Measurements from ENCODE around the gene UBE2I.

Gene UBE2I

GRCh38 chr16:1344499-1344898 lies 35.1 kb downstream of the UBE2I start:
- no peak for TF ChIP-seq CTCF (IDR thresholded peaks at IDR 0.05; ENCODE audit: low read depth, low read length, missing control alignments)
- DNase-seq (ENCODE audit: extremely low read depth, low read depth) = no peak
- no peak overlapping the region for H3K4me3 ChIP-seq (replicated peaks; ENCODE audit: low read depth, low read length)

GRCh38 chr16:1345087-1345486 lies 35.7 kb downstream of the UBE2I start:
- DNase-seq (ENCODE audit: extremely low read depth, low read depth) = no peak
- no peak overlapping the region for H3K4me3 ChIP-seq (replicated peaks; ENCODE audit: low read depth, low read length)
- TF ChIP-seq CTCF (IDR thresholded peaks at IDR 0.05; ENCODE audit: low read depth, low read length, missing control alignments) = no peak

- DNase-seq (ENCODE audit: extremely low read depth, low read depth) = no peak
- no peak overlapping the region for H3K4me3 ChIP-seq (replicated peaks; ENCODE audit: low read depth, low read length)
- TF ChIP-seq CTCF (IDR thresholded peaks at IDR 0.05; ENCODE audit: low read depth, low read length, missing control alignments) = no peak
Measured at GRCh38 chr16:1345651-1346421, 36.4 kb downstream of the UBE2I start.

GRCh38 chr16:1346422-1347285 lies 37.2 kb downstream of the UBE2I start:
- no peak overlapping the region for H3K4me3 ChIP-seq (replicated peaks; ENCODE audit: low read depth, low read length)
- DNase-seq (ENCODE audit: extremely low read depth, low read depth) = no peak
- TF ChIP-seq CTCF (IDR thresholded peaks at IDR 0.05; ENCODE audit: low read depth, low read length, missing control alignments) = no peak

GRCh38 chr16:1347286-1347855 lies 37.9 kb downstream of the UBE2I start:
- no peak for TF ChIP-seq CTCF (IDR thresholded peaks at IDR 0.05; ENCODE audit: low read depth, low read length, missing control alignments)
- no peak overlapping the region for H3K4me3 ChIP-seq (replicated peaks; ENCODE audit: low read depth, low read length)
- no peak for DNase-seq (ENCODE audit: extremely low read depth, low read depth)

- TF ChIP-seq CTCF (IDR thresholded peaks at IDR 0.05; ENCODE audit: low read depth, low read length, missing control alignments) = no peak
- DNase-seq (ENCODE audit: extremely low read depth, low read depth) = no peak
- no peak overlapping the region for H3K4me3 ChIP-seq (replicated peaks; ENCODE audit: low read depth, low read length)
Measured at GRCh38 chr16:1347962-1348361, 38.5 kb downstream of the UBE2I start.
